ENCODE data around the gene HOXB8.
A peak's percentile ranks its signal among the peaks of the same experiment; 100 is the strongest.

HOXB8 gene

GRCh38 chr17:48624544-48625494 is 9.7 kb upstream of the HOXB8 start:
- no peak for DNase-seq

- DNase-seq = no peak
Observed at GRCh38 chr17:48624118-48624517, 9.0 kb upstream of the HOXB8 start.

GRCh38 chr17:48623583-48623982 is 8.5 kb upstream of the HOXB8 start:
- DNase-seq = no peak

DNA sequence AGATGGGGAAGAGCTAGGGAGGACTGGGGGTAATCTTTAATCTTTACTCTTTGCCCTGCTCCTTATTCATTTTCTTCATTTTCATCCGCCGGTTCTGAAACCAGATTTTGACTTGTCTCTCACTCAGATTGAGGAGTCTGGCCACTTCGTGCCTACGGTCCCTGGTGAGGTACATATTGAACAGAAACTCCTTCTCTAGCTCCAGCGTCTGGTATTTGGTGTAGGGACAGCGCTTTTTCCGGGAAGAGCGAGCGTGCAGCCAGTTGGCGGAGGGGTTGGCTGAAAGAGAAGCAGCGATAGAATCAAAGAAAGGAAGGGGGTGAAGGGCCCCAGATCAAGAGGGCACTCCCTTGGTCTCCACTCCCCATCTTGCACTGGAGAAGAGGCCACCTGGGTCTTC is 7.8 kb upstream of the HOXB8 start:
- DNase-seq = no peak

- no peak for DNase-seq
Observed at GRCh38 chr17:48621410-48622392, 6.6 kb upstream of the HOXB8 start.

DNA sequence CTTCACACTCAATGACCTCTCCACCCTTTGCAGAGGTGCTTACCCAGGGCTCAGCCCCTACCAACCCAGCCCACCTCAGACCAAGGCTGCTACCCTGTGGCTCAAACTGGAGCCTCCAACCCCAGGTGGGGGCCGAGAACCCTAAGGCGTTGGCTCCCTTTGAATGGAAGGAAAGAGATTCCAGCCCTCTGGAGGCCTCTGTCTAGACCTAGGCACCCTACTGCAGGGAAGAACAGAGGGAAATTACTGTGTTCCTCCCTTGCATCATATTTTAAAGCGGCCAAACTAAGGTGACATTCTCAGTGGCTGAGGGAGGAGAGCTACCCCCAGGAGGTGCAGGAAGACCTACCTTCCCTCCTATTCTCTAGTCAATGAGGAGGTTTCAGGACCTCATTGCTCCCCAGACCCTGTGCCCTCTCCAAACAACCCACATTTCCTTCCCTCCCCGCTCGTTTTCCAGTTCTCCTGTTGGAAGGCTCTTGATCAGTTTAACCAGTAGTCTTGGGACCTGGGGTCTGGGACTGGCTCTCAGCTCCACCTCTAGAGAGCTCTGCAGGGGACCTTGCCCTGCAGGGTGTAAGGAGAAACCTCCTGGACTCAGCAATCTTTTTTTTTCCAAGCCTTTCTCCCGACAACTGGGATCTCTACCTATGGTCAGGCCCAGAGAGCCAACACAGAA is 5.5 kb upstream of the HOXB8 start:
- no peak for DNase-seq

GRCh38 chr17:48619826-48620449 is 4.8 kb upstream of the HOXB8 start:
- no peak for DNase-seq

GRCh38 chr17:48618256-48618896 is 3.3 kb upstream of the HOXB8 start:
- peak; percentile 85 to 88 for DNase-seq

DNA sequence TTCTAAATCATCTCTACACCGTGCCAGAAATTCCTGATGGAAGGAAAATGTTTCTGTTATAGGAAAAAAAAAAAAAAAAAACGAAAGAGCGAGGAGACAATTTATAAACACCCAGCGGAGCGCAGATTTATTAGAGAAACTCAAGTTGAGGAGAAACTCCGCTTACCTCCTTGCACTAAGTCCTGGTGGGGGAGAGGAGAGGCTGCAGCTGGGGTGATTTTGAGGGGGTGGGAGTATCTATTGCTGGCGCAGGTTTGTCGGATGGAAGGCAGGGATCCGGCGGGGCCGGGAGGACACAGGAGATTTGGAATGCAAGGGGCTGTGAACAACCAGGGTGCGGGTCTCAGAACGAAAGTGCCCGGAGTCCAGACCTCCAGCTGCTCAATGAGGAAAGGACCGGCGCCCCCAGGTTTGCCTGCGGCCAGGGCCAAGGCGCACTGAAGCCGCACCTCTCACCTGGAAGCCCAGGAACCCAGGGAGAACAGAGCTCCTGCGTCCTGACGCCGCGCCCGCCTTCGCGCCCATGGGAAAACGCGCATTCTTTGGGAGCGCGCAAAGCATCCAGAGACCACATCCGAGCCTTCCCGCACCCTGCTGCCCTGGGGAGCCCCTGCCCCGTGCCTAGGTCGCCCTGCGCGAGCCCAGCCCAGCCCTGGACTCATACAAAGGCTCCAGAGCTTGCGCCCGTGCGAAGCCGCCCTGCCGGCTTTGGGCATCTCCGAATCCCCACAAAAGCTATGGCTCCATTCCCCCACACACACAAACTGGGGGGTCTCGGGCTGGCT is 2.6 kb upstream of the HOXB8 start:
- no peak for DNase-seq

DNA sequence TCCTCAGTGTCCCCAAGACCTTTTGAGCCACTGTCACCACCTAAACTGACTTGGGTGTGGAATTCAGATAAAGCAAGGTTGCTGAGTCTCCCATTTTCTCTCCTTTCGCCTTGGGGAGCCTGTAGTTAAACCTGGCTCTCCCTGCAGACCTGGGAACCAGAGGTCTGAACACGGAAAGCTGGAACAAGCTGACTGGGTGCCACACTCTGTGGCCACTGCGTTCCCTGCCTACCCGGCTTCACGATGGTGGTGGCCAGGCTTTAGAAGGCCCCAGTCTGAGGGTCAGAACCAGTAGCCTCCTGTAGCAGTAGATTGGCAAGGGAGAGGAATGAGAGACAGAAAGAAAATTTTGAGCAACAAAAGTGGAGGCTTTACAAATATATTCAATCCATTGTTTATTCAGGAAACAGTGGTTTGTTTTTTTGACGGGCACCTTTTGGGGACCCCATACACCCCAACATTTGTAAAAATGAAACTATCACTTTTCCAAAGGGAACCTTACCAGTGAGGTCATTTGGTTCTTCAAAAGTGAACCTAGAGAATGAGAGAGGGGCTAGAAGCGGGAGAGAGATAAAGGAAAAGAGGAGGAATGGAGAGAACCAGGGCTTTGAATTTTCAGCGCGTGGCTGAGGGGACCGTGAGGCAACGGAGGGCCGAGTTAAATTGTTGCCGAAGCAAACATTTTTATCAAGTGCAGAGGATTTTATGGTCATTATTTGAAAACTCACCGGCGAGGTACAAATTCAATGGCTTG is 1.8 kb upstream of the HOXB8 start:
- DNase-seq = no peak

- DNase-seq = no peak
Observed at GRCh38 chr17:48615963-48616716, 1.0 kb upstream of the HOXB8 start.

GRCh38 chr17:48613862-48614694 is 1.0 kb downstream of the HOXB8 start:
- DNase-seq = peak; percentile 42 to 44

DNA sequence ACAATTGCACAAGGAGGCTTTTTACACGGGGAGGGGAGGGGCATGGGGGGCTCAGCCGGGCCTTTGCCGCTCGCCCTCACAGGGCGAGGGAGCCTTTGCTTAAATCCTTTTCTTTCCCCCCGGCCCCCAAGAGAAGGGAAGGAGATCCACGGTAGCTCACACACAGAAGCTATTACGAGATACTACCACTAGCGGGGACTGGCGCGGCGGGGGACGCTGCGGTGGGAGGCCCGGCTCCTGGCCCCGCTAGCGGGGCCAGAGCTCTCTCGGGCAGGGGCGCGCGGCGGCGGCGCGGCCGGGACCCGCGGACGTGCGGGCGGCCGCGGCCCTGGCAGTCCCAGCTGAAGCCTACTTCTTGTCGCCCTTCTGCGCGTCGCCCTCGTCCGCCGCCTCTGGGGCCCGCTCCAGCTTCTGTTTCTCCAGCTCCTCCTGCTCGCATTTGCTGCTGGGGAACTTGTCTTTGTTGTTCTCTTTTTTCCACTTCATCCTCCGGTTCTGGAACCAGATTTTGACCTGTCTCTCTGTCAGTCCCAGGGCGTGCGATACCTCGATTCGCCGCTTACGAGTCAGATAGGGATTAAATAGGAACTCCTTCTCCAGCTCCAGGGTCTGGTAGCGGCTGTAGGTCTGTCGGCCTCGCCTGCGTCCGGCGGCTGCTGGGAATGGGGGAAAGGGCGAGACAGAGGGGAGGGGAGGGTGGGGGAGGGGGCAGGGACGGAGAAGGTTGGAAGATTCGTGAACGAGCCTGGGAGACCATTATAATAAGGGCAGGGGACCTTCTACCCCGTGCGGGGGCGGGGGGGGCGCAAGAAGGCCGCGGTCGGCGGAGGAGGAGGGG is 2.0 kb downstream of the HOXB8 start:
- DNase-seq = peak; percentile 50 to 53

- no peak for DNase-seq
Observed at GRCh38 chr17:48612456-48612853, 2.6 kb downstream of the HOXB8 start.

DNA sequence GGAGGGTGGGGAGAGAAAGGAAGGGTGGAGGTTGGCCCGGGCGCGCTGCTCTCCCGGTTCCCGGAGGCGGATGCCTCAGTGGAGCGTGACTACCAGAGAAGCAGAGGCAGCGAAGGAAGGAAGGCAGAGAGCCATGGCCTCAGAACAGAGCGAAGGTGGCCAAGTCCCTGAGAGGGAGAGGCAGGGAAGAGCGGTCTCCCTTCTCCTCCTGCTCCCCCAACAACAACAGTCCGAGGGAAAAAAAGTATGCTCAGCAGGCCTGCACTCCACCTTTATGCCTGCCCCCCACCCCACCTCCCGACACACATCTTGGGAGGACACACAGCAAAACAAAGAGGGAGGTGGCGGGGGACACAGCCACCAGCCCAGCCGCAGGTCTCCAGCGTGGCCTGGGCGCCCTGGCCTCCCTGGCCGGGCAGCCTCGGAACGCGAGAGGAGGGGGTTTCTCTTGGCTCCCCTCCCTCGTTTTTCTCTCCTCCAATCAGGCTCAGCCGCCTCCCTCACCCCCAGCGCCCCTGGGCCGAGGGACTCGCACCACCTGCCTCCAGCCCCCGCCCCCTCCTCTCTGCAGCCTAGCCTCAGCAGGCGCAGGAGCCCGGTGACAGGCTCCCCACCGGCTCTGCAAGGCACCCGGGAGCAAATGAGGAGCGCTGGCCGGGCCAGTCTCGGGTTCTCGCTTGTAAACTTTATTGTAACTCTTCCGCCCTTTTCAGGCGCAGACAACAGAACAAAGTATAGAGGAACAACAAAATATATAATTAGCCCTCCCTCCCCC is 3.2 kb downstream of the HOXB8 start:
- peak; percentile 24 to 39 for DNase-seq

- no peak for DNase-seq
Observed at GRCh38 chr17:48611213-48611612, 3.9 kb downstream of the HOXB8 start.

Data from activated CD4-positive, alpha-beta T cell treated with anti-CD3 and anti-CD28 coated beads, Interleukin-2, amount 50 U/mL, for 48 hours (primary cell).